Stomach (tissue), 4 donors: ENCODE measurements around the gene MEGF10.

Source experiments
- CTCF ChIP-seq, 7 experiments: fragments of 450-650 bp in 4 of 7; fragments of 200-600 bp in 3 of 7; sonication (generic) in 3 of 7; IDR thresholded peaks; one replicate each; pipeline ENCODE4 v1.5.1; 2016 to 2019; ENCODE audit warnings: antibody characterized with exemption in 7 of 7, control low read depth in 2 of 7, mild to moderate bottlenecking in 1 of 7
- EP300 ChIP-seq: sonication (generic); formaldehyde crosslinking; IDR thresholded peaks from one replicate; pipeline ENCODE4 v1.6.1; 2017; ENCODE audit warnings: antibody characterized with exemption
- POLR2A ChIP-seq, 4 donors: fragments of 450-650 bp; IDR thresholded peaks; one replicate each; pipeline ENCODE4 v1.6.1; 2016; ENCODE audit warnings: antibody characterized with exemption in 4 of 4, control low read depth in 2 of 4, mild to moderate bottlenecking in 1 of 4, moderate library complexity in 1 of 4
- POLR2AphosphoS5 ChIP-seq, 3 donors: sonication (generic); formaldehyde crosslinking; IDR thresholded peaks; one replicate each; pipeline ENCODE4 v1.6.1; 2016; ENCODE audit warnings: antibody characterized with exemption in 3 of 3

GRCh38 chr5:127419683-127420257, 129.2 kb downstream of the MEGF10 start:
- TF ChIP-seq POLR2A (IDR thresholded peaks at IDR 0.05) (no peak), EP300 (no peak), CTCF (IDR thresholded peaks at IDR 0.05) (no peak), POLR2AphosphoS5 (IDR thresholded peaks at IDR 0.05) (no peak)
